IPS-15b (cell line): ENCODE results near the gene KMO.

Experiments used
- H3K27me3 ChIP-seq: one replicate; pipeline ENCODE4 v1.6.1; 2013; ENCODE audit warnings: low read length; ENCODE audit not compliant: control insufficient read depth, insufficient read depth
- H3K36me3 ChIP-seq: one replicate; pipeline ENCODE4 v1.6.1; 2013; ENCODE audit warnings: low read length; ENCODE audit not compliant: control insufficient read depth, insufficient read depth
- H3K4me1 ChIP-seq: one replicate; pipeline ENCODE4 v1.6.1; 2013; ENCODE audit warnings: mild to moderate bottlenecking, low read length; ENCODE audit not compliant: control insufficient read depth, insufficient read depth
- H3K4me3 ChIP-seq: one replicate; pipeline ENCODE4 v1.5.1; 2013; ENCODE audit warnings: low read depth, low read length
- H3K9ac ChIP-seq: one replicate; pipeline ENCODE4 v1.6.1; 2013; ENCODE audit warnings: low read depth, mild to moderate bottlenecking, low read length
- H3K9me3 ChIP-seq: one replicate; pipeline ENCODE4 v1.6.1; 2013; ENCODE audit warnings: mild to moderate bottlenecking, low read length; ENCODE audit not compliant: control insufficient read depth, insufficient read depth

KMO gene

DNA sequence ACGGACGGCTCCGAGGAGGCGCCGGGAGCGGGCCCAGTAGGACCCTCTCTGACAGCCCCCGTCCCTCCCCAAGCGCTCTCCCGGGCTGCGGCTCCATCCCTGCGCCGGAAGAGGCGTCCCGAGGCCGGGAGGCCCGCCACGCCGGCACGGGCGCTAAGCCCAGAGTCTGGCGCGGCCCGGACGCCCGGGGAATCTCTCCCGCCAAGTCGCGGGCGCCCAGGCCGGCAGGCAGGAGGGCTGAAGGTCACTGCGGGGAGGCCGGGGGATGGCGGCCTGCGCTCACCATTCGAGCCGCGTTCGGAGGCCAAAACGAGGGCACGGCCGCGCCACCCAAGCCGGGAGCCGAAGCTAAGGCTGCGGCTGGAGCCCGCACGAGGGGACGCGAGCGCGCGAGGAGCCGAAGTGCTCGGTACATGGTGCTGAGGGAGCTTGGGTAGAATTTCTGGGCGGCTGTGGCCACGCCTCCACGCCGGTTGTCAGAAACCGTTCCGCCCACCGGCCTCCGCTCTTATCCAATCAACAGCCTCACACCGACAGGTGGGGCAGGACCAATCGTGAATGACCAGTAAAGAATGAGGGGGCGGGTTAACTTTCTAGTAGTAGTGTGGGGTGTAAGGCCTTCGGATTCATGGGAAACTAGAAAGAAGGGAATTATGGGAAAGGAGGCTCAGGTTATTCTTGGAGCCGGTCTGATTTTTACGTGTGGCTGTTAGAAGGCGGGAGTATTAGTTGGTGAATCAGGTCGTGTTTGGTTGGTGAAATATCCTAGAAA is 12.7 kb upstream of the KMO start, which contains the start of gene FH:
Gene FH (minus strand): TSS at position 448 of the 772 bp plus-strand sequence. CDS start 33 bp downstream, at position 415.
- H3K4me3 ChIP-seq = peak within 1 kb of the TSS; percentile 76
- no peaks in the 10 kb centered on the region for H3K4me1 ChIP-seq
- H3K9me3 ChIP-seq = no peaks in the 10 kb centered on the region
- H3K36me3 ChIP-seq = no peaks in the 10 kb centered on the region
- H3K9ac ChIP-seq = peak within 1 kb of the TSS; percentile 6
- H3K27me3 ChIP-seq = no peaks in the 10 kb centered on the region

DNA sequence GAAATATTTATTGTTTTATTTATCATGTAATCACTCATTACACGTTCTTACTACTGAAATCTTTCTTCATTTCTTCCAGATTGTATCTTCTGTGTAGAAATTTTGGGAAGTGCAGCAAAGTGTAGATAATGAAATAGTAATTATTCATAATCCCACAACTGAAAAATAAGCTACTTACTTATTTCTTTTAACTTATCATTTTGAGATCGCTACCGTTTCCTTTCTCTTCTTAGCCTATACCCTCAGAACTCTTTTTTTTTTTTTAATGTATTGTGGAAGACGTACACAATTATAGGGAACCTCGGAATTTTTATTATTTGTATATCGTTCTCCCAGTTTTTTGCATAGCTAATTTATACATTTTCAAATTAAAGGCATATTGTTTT is 12.1 kb upstream of the KMO start:
- Histone ChIP-seq H3K4me1 (no peaks in the 10 kb centered on the region), H3K9ac (peak overlapping the region; percentile 6), H3K9me3 (no peaks in the 10 kb centered on the region), H3K4me3 (peak overlapping the region; percentile 37), H3K27me3 (no peaks in the 10 kb centered on the region), H3K36me3 (no peaks in the 10 kb centered on the region)

- Histone ChIP-seq H3K9ac (no peak overlapping the region), H3K36me3 (no peaks in the 10 kb centered on the region), H3K9me3 (no peaks in the 10 kb centered on the region), H3K27me3 (no peaks in the 10 kb centered on the region), H3K4me1 (no peaks in the 10 kb centered on the region), H3K4me3 (no peak overlapping the region)
Observed at GRCh38 chr1:241521718-241522117, 10.5 kb upstream of the KMO start.

DNA sequence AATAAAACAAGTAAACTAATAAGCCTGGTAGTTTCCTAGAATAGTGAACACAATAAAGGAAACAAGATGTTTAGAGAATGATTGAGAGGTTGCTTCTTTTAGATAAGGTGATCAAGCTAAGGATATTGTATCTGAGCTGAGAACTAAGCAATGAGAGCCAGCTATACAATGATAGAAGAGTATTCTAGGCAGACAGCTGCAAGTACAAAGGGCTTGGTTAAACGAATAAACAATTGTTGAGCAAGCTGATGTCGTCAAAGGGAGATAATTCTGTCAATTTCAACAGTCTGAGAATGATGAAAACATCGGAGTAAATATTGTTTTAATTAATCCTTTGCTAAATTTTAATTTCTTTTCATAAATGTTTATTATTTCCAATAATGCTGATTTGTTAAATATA is 7.2 kb upstream of the KMO start:
- H3K9ac ChIP-seq = no peak overlapping the region
- no peaks in the 10 kb centered on the region for H3K9me3 ChIP-seq
- H3K4me1 ChIP-seq = no peaks in the 10 kb centered on the region
- no peak overlapping the region for H3K4me3 ChIP-seq
- H3K27me3 ChIP-seq = no peaks in the 10 kb centered on the region
- H3K36me3 ChIP-seq = no peaks in the 10 kb centered on the region

GRCh38 chr1:241527146-241527545 is 5.0 kb upstream of the KMO start:
- H3K9me3 ChIP-seq = no peaks in the 10 kb centered on the region
- peaks cover under 1% of the 10 kb centered on the region for H3K4me1 ChIP-seq
- H3K36me3 ChIP-seq = no peaks in the 10 kb centered on the region
- H3K4me3 ChIP-seq = no peak overlapping the region
- no peaks in the 10 kb centered on the region for H3K27me3 ChIP-seq
- no peak overlapping the region for H3K9ac ChIP-seq

GRCh38 chr1:241531195-241532161 is 700 bp upstream of the KMO start:
- no peak overlapping the region for H3K9ac ChIP-seq
- no peak overlapping the region for H3K4me3 ChIP-seq
- no peaks in the 10 kb centered on the region for H3K27me3 ChIP-seq
- no peaks in the 10 kb centered on the region for H3K9me3 ChIP-seq
- H3K36me3 ChIP-seq = no peaks in the 10 kb centered on the region
- H3K4me1 ChIP-seq = peaks cover 2% of the 10 kb centered on the region

DNA sequence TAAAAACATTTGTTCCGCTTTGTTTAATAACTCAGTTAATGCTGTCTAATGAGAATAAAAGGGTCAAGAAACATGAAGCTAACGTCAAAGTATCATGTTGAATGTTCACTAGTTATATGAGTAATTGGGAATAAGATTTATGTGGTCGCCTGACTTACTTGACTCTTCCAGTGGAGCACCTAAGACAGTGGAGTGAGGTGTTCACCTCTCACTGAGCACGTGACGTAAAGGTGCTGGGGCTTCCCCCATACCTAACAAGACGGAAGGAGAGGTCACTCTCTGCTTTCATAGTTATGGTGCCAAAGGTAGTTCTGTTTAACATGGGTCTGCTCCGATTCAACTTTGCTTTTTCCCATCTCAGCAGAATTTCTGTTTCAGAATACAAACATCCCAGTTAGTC is 686 bp downstream of the KMO start:
- no peaks in the 10 kb centered on the region for H3K36me3 ChIP-seq
- no peaks in the 10 kb centered on the region for H3K27me3 ChIP-seq
- H3K9ac ChIP-seq = no peak overlapping the region
- H3K4me1 ChIP-seq = peaks cover 2% of the 10 kb centered on the region
- no peak overlapping the region for H3K4me3 ChIP-seq
- H3K9me3 ChIP-seq = no peaks in the 10 kb centered on the region

DNA sequence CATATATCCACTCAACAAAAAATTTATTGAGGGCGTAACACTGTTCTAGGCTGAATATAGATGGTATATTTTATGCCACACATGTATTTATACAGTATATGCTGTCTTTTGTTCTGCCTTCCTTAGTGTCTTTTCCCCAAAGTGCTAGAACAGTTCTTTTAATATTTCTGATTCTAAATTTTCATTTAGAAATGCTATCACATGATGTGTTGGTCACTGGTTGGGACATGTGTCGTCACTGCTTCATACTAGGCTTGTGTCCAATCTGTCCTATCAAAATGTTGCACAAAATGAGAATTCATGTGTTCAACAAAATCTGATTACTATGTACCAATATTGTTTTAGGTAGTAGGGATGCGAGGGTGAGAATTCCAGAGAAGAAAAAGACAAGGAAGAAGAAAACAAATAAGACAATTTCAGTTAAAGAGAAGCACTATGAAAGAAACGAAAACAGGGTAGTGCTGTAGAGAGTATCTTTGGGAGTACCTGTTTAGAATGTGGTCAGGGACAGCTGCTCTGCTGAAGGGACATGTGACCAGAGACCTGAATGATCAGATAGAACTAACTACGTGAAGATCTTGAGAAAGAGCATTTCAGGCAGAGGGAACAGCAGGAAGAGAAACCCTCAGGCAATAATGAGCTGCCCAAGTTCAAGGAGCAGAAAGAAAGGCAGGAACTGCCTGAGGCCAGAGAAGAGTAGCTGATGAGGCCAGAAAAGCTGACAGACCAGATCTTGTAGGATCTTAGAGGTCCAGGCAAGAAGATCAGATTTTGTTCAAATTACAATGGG is 1.3 kb downstream of the KMO start:
- peaks cover 2% of the 10 kb centered on the region for H3K4me1 ChIP-seq
- no peaks in the 10 kb centered on the region for H3K27me3 ChIP-seq
- no peaks in the 10 kb centered on the region for H3K9me3 ChIP-seq
- H3K36me3 ChIP-seq = no peaks in the 10 kb centered on the region
- H3K9ac ChIP-seq = no peak overlapping the region
- H3K4me3 ChIP-seq = no peak overlapping the region

- Histone ChIP-seq H3K9me3 (no peaks in the 10 kb centered on the region), H3K4me1 (peaks cover 2% of the 10 kb centered on the region), H3K27me3 (no peaks in the 10 kb centered on the region), H3K36me3 (no peaks in the 10 kb centered on the region), H3K4me3 (no peak overlapping the region), H3K9ac (no peak overlapping the region)
Observed at GRCh38 chr1:241536304-241536703, 4.1 kb downstream of the KMO start.

DNA sequence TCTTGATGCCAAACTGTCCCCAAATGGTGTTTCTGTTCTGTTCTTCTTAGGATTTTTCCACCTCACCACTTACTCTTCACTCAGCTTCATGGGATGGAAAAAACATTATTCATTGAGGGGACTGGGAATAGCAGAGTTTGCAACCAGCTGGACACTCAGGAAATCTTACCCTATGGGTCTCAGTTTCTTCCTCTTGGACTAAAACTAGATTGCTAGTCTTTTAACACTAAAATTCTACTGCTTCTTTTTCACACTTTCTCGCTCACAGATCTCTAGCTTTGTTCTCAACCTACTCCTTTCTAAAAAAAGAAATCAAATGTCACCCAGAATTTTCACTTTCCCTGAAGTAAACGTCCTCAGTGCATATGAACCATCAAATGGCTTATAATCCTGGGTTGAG is 4.8 kb downstream of the KMO start:
- H3K4me3 ChIP-seq = no peak overlapping the region
- H3K27me3 ChIP-seq = no peaks in the 10 kb centered on the region
- H3K4me1 ChIP-seq = peaks cover 2% of the 10 kb centered on the region
- no peaks in the 10 kb centered on the region for H3K36me3 ChIP-seq
- H3K9ac ChIP-seq = no peak overlapping the region
- H3K9me3 ChIP-seq = no peaks in the 10 kb centered on the region

DNA sequence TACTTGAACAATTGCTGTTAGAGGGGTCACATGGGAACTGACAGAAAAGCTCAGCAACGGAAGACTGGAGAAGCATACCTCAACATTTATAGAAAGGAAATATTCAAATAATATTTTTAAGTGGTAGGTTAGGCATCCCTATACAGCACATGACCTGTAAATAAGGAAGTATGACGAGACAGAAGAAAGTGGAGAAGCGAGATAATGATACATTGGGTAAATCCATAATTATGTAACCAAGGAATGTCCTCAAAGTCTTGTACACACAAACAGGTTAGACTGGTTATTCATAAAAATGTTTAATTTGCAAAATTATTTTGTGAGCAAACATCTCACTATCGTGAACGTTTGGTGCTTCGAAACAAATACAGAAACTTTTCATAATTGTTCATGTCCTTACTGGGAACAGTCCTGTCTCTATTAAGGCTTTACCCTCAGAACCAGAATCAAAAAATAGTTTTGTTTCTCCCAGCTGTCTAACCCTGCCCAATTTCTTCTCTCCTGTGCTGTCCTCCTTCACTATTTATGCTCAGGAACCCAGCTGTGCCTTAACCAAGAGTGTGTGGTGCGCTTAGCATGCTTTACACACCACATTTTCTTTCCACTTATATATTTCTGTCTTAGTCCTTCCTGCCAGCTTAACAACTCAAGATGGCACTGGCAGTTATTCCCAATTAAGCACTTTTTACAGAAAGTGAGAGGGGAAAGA is 10.2 kb downstream of the KMO start:
- Histone ChIP-seq H3K4me1 (no peaks in the 10 kb centered on the region), H3K9ac (no peak overlapping the region), H3K27me3 (no peaks in the 10 kb centered on the region), H3K4me3 (no peak overlapping the region), H3K36me3 (no peaks in the 10 kb centered on the region), H3K9me3 (no peaks in the 10 kb centered on the region)
